Measurements from ENCODE around the gene PRKCB.

PRKCB gene

DNA sequence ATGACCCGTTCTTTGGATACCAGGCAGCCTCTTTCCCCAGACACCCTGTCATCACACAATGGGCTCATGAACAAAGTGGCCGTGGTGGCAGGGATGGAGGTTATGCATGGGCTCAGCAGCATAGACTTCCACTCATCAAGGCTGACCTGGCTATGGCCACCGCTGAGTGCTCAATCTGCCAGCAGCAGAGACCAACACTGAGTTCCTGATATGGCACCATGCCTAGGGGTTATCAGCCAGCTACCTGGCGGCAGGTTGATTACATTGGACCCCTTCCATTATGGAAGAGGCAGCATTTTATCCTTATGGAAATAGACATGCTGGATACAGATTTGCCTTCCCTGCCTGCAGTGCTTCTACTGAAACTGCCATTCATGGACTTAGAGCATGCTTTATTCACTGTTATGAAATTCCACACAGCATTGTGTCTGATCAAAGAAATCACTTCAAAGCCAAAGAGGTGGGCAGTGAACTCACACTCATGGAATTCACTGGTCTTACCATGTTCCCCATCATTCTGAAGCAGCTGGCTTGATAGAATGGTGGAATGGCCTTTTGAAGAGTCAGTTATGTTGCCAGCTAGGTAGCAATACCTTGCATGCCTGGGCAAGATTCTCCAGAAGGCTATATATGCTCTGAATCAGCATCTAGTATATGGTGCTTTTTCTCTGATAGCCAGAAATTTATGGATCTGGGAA lies 160.6 kb downstream of the PRKCB start:
- in situ Hi-C loops (cut with MboI; ENCODE audit: low sequenced_read_pairs, unreplicated experiment) = no loop called here
- DNase-seq (ENCODE audit: low spot score) = no peak
- TF ChIP-seq CTCF (IDR thresholded peaks at IDR 0.05; ENCODE audit: borderline replicate concordance, control extremely low read depth, extremely low read depth, insufficient read depth, missing control alignments) = no peak

DNA sequence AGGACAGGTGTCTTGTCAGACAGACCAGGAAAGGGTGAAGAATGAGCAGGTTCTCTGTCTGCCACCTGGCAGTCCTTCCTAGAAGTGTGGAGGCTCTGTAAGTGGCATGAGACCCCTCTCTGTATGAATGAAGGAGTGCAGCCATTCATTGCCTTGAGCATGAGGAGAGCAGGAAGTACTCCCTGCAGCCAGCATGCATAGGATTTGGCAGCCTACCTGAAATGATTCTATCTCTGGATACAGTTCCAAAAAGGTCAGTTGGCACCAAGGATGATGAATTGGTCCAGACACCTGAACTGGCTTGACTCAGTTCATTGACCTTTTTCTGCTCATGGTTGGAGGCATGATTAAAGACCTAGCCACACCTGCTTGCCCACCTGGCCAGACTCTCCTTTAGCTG lies 163.0 kb downstream of the PRKCB start:
- TF ChIP-seq CTCF (IDR thresholded peaks at IDR 0.05; ENCODE audit: borderline replicate concordance, control extremely low read depth, extremely low read depth, insufficient read depth, missing control alignments) = no peak
- in situ Hi-C loops (cut with MboI; ENCODE audit: low sequenced_read_pairs, unreplicated experiment) = no loop called here
- DNase-seq (ENCODE audit: low spot score) = no peak

DNA sequence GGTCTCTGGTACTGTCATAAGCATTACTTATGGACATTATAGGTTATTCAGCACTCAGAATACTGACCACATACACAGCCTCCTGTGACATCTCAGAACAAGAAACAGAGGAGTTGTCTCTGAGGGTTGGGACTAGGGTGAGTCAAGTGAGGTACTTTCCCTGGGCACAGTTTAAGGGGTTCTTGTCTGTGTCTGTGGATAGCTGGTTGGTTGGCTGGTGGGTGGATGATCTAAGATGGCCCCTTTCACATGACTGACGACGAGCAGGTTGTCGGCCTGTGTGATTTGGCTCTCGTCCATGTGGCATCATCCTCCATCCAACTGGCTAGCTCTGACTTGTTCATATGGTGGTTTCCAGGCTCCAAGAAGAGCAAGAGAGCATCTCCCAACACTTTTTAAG lies 163.9 kb downstream of the PRKCB start:
- no peak for TF ChIP-seq CTCF (IDR thresholded peaks at IDR 0.05; ENCODE audit: borderline replicate concordance, control extremely low read depth, extremely low read depth, insufficient read depth, missing control alignments)
- in situ Hi-C loops (cut with MboI; ENCODE audit: low sequenced_read_pairs, unreplicated experiment) = no loop called here
- DNase-seq (ENCODE audit: low spot score) = peak; percentile 30

GRCh38 chr16:24001710-24002109 lies 165.9 kb downstream of the PRKCB start:
- in situ Hi-C loops (cut with MboI; ENCODE audit: low sequenced_read_pairs, unreplicated experiment) = no loop called here
- DNase-seq (ENCODE audit: low spot score) = no peak
- no peak for TF ChIP-seq CTCF (IDR thresholded peaks at IDR 0.05; ENCODE audit: borderline replicate concordance, control extremely low read depth, extremely low read depth, insufficient read depth, missing control alignments)

DNA sequence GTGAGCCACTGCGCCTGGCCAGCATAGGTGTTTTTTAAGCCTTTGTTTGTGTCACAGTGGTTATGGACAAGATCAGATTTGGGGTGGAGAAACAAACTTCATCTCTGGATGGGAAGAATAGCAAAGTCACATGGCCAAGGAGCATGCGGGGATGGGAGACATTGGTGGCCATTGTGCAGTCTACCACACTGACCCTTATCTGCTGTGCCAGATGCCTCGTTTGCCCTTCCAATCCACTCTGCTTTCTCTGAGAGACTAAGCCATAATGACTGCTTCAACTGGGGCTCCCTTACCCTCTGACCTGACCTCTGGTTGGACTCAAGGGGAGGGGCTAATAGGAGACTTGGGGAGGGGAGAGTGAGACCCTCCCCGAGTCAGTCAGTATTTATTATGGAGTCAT lies 166.8 kb downstream of the PRKCB start:
- in situ Hi-C loops (cut with MboI; ENCODE audit: low sequenced_read_pairs, unreplicated experiment) = no loop called here
- no peak for TF ChIP-seq CTCF (IDR thresholded peaks at IDR 0.05; ENCODE audit: borderline replicate concordance, control extremely low read depth, extremely low read depth, insufficient read depth, missing control alignments)
- DNase-seq (ENCODE audit: low spot score) = no peak

- no peak for TF ChIP-seq CTCF (IDR thresholded peaks at IDR 0.05; ENCODE audit: borderline replicate concordance, control extremely low read depth, extremely low read depth, insufficient read depth, missing control alignments)
- in situ Hi-C loops (cut with MboI; ENCODE audit: low sequenced_read_pairs, unreplicated experiment) = no loop called here
Measured at GRCh38 chr16:24005577-24005976, 169.8 kb downstream of the PRKCB start.

More at GRCh38 chr16:24005577-24005976, 169.8 kb downstream of the PRKCB start:
- no peak for DNase-seq (ENCODE audit: low spot score)
